H9 (cell line): ENCODE measurements around the gene KLHL41. TPM values are rescaled to one million over a fixed set of nuclear protein-coding genes. Genes with fewer than 3 reads are reported as not detected.
A peak's percentile ranks its signal among the peaks of the same experiment; 100 is the strongest.

Experiments used
- DNase-seq: peaks from one replicate; pipeline ENCODE4 v3.0.0-alpha.2; 2017
- H2AFZ ChIP-seq: one replicate; pipeline ENCODE4 v1.6.1; 2013; ENCODE audit warnings: mild to moderate bottlenecking, low read length, control low read depth, moderate library complexity
- H2AK5ac ChIP-seq: 2 replicates; pipeline ENCODE4 v1.6.1; 2013; ENCODE audit warnings: low read length, control low read depth, mixed read lengths; ENCODE audit not compliant: insufficient read length
- H2BK120ac ChIP-seq: one replicate; pipeline ENCODE4 v1.6.1; 2013; ENCODE audit warnings: low read depth, mild to moderate bottlenecking, low read length, control low read depth, inconsistent platforms; ENCODE audit not compliant: poor library complexity, severe bottlenecking
- H2BK12ac ChIP-seq: 2 replicates; pipeline ENCODE4 v1.6.1; 2013; ENCODE audit warnings: low read length, control low read depth, mixed read lengths, low read depth; ENCODE audit not compliant: insufficient read length
- H2BK15ac ChIP-seq: 2 replicates; pipeline ENCODE4 v1.6.1; 2013; ENCODE audit warnings: low read depth, low read length, control low read depth
- H2BK20ac ChIP-seq: one replicate; pipeline ENCODE4 v1.6.1; 2013; ENCODE audit warnings: low read depth, mild to moderate bottlenecking, low read length, control low read depth, inconsistent platforms; ENCODE audit not compliant: poor library complexity, severe bottlenecking
- H2BK5ac ChIP-seq: 2 replicates; pipeline ENCODE4 v1.6.1; 2013; ENCODE audit warnings: low read length, control low read depth, mixed read lengths; ENCODE audit not compliant: insufficient read length
- H3K14ac ChIP-seq: 2 replicates; pipeline ENCODE4 v1.6.1; 2013; ENCODE audit warnings: low read length, control low read depth; ENCODE audit not compliant: insufficient read depth
- H3K18ac ChIP-seq: 2 replicates; pipeline ENCODE4 v1.6.1; 2013; ENCODE audit warnings: low read depth, mild to moderate bottlenecking, mixed read lengths, low read length, control low read depth; ENCODE audit not compliant: insufficient read length
- H3K23ac ChIP-seq: 2 replicates; pipeline ENCODE4 v1.6.1; 2013; ENCODE audit warnings: low read length, control low read depth, mixed read lengths, low read depth; ENCODE audit not compliant: insufficient read length
- H3K23me2 ChIP-seq: 2 replicates; pipeline ENCODE4 v1.6.1; 2013; ENCODE audit warnings: low read depth, mild to moderate bottlenecking, mixed read lengths, low read length, control low read depth; ENCODE audit not compliant: insufficient read length, poor library complexity, severe bottlenecking
- H3K27ac ChIP-seq: 2 replicates; pipeline ENCODE4 v1.5.1; 2013; ENCODE audit warnings: low read length, control low read depth, mixed read lengths, low read depth; ENCODE audit not compliant: insufficient read length
- H3K27me3 ChIP-seq: 2 replicates; pipeline ENCODE4 v1.6.1; 2013; ENCODE audit warnings: low read length, control low read depth, inconsistent platforms; ENCODE audit not compliant: insufficient read depth
- H3K4ac ChIP-seq: 2 replicates; pipeline ENCODE4 v1.6.1; 2013; ENCODE audit warnings: low read depth, mild to moderate bottlenecking, control low read depth, inconsistent platforms, low read length, moderate library complexity
- H3K4me1 ChIP-seq: 2 replicates; pipeline ENCODE4 v1.6.1; 2013; ENCODE audit warnings: low read length, control low read depth, inconsistent platforms; ENCODE audit not compliant: insufficient read depth
- H3K4me2 ChIP-seq: 2 replicates; pipeline ENCODE4 v1.6.1; 2013; ENCODE audit warnings: low read length, control low read depth, mixed read lengths; ENCODE audit not compliant: insufficient read length, insufficient read depth
- H3K56ac ChIP-seq: 2 replicates; pipeline ENCODE4 v1.6.1; 2013; ENCODE audit warnings: low read depth, mild to moderate bottlenecking, mixed read lengths, low read length, control low read depth; ENCODE audit not compliant: insufficient read length
- H3K79me1 ChIP-seq: 2 replicates; pipeline ENCODE4 v1.6.1; 2013; ENCODE audit warnings: low read depth, mild to moderate bottlenecking, moderate library complexity, low read length, control low read depth, inconsistent platforms; ENCODE audit not compliant: insufficient read depth, poor library complexity, severe bottlenecking
- H3K79me2 ChIP-seq: 2 replicates; pipeline ENCODE4 v1.6.1; 2013; ENCODE audit warnings: low read length, control low read depth, inconsistent platforms; ENCODE audit not compliant: insufficient read depth
- H3K9ac ChIP-seq: 2 replicates; pipeline ENCODE4 v1.6.1; 2013; ENCODE audit warnings: low read length, control low read depth, mixed read lengths; ENCODE audit not compliant: insufficient read length; ENCODE audit errors: extremely low read depth
- H3K9me3 ChIP-seq: one replicate; pipeline ENCODE4 v1.6.1; 2013; ENCODE audit warnings: low read depth, low read length, inconsistent platforms; ENCODE audit not compliant: control insufficient read depth
- H3T11ph ChIP-seq: one replicate; pipeline ENCODE4 v1.6.1; 2013; ENCODE audit warnings: mild to moderate bottlenecking, low read length, control low read depth, inconsistent platforms
- H4K20me1 ChIP-seq: one replicate; pipeline ENCODE4 v1.6.1; 2013; ENCODE audit not compliant: control insufficient read depth, insufficient read length, insufficient read depth
- H4K5ac ChIP-seq: 2 replicates; pipeline ENCODE4 v1.6.1; 2013; ENCODE audit warnings: low read depth, mild to moderate bottlenecking, mixed read lengths, low read length, control low read depth; ENCODE audit not compliant: insufficient read length
- H4K8ac ChIP-seq: replicated peaks from 2 replicates; pipeline ENCODE4 v1.6.1; 2013; ENCODE audit warnings: low read length, control low read depth, mixed read lengths, low read depth; ENCODE audit not compliant: insufficient read length
- H4K91ac ChIP-seq: 2 replicates; pipeline ENCODE4 v1.6.1; 2013; ENCODE audit warnings: low read depth, mild to moderate bottlenecking, moderate library complexity, mixed read lengths, low read length, control low read depth; ENCODE audit not compliant: insufficient read length
- H3K27ac Mint-ChIP-seq, 3 experiments: 2 replicates in 2 of 3; 3 replicates in 1 of 3; pipeline ENCODE4 v1.8.0; 2020 to 2021; ENCODE audit warnings: mixed read lengths in 3 of 3, mild to moderate bottlenecking in 1 of 3, moderate library complexity in 1 of 3
- H3K27me3 Mint-ChIP-seq: 2 replicates; pipeline ENCODE4 v1.8.0; 2021; ENCODE audit warnings: low read depth, mild to moderate bottlenecking, moderate library complexity, mixed read lengths
- H3K36me3 Mint-ChIP-seq, 3 experiments: 2 replicates in 2 of 3; 3 replicates in 1 of 3; pipeline ENCODE4 v1.8.0; 2020 to 2021; ENCODE audit warnings: low read depth in 3 of 3, mixed read lengths in 3 of 3; ENCODE audit not compliant: insufficient read depth in 1 of 3
- H3K4me1 Mint-ChIP-seq, 2 experiments: 2 replicates each; pipeline ENCODE4 v1.8.0; 2020; ENCODE audit warnings: mixed read lengths in 2 of 2
- H3K4me3 Mint-ChIP-seq, 2 experiments: 2 replicates in 1 of 2; 3 replicates in 1 of 2; pipeline ENCODE4 v1.8.0; 2020 to 2021; ENCODE audit warnings: mild to moderate bottlenecking in 2 of 2, mixed read lengths in 2 of 2, moderate library complexity in 1 of 2
- H3K9me3 Mint-ChIP-seq, 2 experiments: 2 replicates in 1 of 2; 3 replicates in 1 of 2; pipeline ENCODE4 v1.8.0; 2020; ENCODE audit warnings: mild to moderate bottlenecking in 2 of 2, mixed read lengths in 2 of 2, moderate library complexity in 1 of 2
- CTCF ChIP-seq: fragments of 200-600 bp; sonication (generic); conservative IDR thresholded peaks from 3 replicates; pipeline ENCODE4 v1.8.0; 2021; ENCODE audit warnings: antibody characterized with exemption, mild to moderate bottlenecking
- WGBS: extraction: QIAGEN DNeasy Blood & Tissue Kit; methylation state at CpG from one replicate; pipeline ENCODE4 v1.1.7; 2013; ENCODE audit warnings: missing lambda C conversion rate, low lambda C conversion rate, mixed read lengths; ENCODE audit not compliant: insufficient read length; ENCODE audit errors: extremely low coverage; 5-methylcytosine and 5-hydroxymethylcytosine counted together
- total RNA-seq: library from RNA; stranded (reverse); gene quantifications from 2 replicates; pipeline ENCODE4 v1.2.1, GENCODE V29; 2021

The KLHL41 gene
- total RNA-seq, 1 experiment from 2014 or later, result not detected

GRCh38 chr2:169480079-169480465 lies 29.4 kb upstream of the KLHL41 start:
- Histone ChIP-seq H2BK5ac (no peak overlapping the region), H3K27ac (no peak overlapping the region), H3K9me3 (no peaks in the 10 kb centered on the region), H2AK5ac (no peak overlapping the region), H3K79me1 (no peaks in the 10 kb centered on the region), H3K9ac (no peak overlapping the region), H3K4me1 (no peaks in the 10 kb centered on the region), H3K79me2 (no peaks in the 10 kb centered on the region), H3K4me2 (peak overlapping the region; percentile 66), H2AFZ (no peak overlapping the region), H2BK120ac (no peak overlapping the region), H3K14ac (no peak overlapping the region), H2BK15ac (no peak overlapping the region), H3K23ac (no peak overlapping the region), H3T11ph (no peak overlapping the region), H2BK12ac (no peak overlapping the region), H4K8ac (no peak overlapping the region), H4K20me1 (no peaks in the 10 kb centered on the region), H3K23me2 (peaks cover 7% of the 10 kb centered on the region), H4K5ac (no peak overlapping the region), H2BK20ac (no peak overlapping the region), H3K27me3 (peaks cover 25% of the 10 kb centered on the region; the same call in 1 of the 2 replicates), H3K56ac (no peak overlapping the region), H3K4ac (no peak overlapping the region), H4K91ac (no peak overlapping the region), H3K18ac (no peak overlapping the region)
- Mint-ChIP-seq H3K27ac (no peak overlapping the region), H3K9me3 (no peaks in the 10 kb centered on the region), H3K36me3 (no peaks in the 10 kb centered on the region), H3K27me3 (peaks cover 68% of the 10 kb centered on the region), H3K4me3 (peak overlapping the region; percentile 78 to 89), H3K4me1 (peaks cover 3 to 6% of the 10 kb centered on the region in 2 experiments)
- DNase-seq, result no peak
- TF ChIP-seq CTCF, result no peak
- WGBS, result no CpG with 5 or more reads among the region's 9 CpGs
